ENCODE results near the gene EPS15. TPM values are rescaled to one million over a fixed set of nuclear protein-coding genes. Genes with fewer than 3 reads are reported as not detected.
A peak's percentile ranks its signal among the peaks of the same experiment; 100 is the strongest.
"Not testable (repeated sequence)": the region's sequence is repeated elsewhere in the genome, so short reads cannot be mapped to it uniquely, and the experiment has no call there.

Gene EPS15
- total RNA-seq, 1 donor from 2014 or later, result 69.1 TPM

DNA sequence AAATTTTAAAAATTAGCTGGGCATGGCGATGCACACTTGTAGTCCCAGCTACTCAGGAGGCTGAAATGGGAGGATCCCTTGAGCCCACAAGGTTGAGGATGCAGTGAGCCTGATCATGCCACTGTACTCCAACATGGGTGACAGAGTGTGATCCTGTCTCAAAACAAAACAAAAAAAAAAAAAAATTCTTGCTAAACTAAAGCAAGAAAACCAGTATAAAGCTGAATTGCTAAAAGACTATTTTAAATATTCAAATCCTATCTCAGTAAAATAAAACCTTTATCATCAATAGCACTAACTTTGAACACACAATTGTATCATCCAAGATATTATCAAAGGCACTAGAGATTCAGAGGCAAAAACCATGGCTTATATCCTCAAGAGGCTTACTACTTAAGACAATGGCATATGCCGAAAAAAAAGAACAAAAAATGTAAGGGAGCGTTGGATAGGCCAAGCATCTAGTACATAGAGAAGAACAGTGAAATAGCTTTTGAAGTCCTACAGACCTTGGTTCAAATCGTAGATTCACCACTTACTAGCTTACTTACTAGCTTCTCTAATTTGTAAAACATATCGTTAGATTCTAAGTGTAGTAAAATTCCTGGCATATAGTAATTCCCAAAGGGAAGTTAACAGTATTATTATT is 3.6 kb downstream of the EPS15 start:
- DNase-seq (ENCODE audit: low read depth in 2 of 2), result no peak

DNA sequence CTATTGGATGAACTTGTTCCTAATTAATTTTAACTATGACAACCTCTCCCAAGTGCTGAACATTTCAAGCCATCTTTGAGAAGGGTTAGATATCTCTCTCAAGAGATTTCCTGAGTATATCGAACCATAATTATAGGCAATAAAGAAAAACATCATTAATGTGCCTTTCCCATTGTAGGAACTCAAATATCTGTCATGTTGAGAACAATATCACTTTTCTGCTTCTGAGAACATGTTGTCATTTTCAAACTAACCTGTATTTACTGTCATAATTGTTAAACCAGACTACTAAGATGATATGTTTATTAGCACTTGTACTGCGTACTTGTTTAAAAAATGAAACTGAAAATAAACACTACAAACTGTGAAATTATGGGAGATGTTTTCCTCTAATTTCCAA is 4.3 kb downstream of the EPS15 start:
- DNase-seq (ENCODE audit: low read depth in 2 of 2), result no peak

DNA sequence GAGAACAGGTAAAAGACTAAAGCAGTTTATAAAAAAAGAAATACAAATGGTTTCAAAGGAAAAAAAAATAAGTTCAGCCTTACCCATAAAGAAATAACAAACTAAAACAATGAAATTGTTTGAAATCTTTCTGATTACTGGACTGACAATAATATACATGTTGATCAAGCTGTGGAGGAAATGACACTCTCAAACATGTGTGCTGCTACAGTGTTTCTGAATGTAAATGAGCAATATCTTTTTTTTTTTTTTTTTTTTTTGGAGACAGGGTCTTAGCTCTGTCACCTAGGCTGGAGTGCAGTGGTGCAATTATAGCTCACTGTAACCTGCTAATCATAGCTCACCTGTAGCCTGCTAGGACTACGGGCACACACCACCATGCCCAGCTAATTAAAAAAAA is 6.5 kb downstream of the EPS15 start:
- DNase-seq (ENCODE audit: low read depth in 2 of 2), result peak in 1 of 2 donors; percentile 45

DNA sequence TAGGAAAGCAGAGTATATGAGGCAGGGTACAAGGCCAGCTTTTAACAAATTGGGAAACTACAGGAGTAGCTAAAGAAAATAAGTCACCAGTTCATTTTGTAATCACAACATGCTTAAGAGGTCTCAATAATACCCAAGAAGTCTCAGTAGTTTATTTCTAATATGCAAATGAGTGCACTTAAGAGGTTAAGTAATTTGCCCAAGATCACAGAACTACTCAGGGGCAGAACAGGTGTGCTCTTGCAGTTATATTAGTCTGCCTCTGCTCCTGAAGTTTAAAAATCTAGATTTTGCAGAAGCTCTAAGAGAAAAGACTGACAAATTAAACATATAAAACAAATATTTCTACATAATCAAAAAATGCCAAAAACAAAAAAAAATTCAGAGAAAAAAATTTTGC is 6.9 kb downstream of the EPS15 start:
- no peak for DNase-seq (ENCODE audit: low read depth in 2 of 2)

DNA sequence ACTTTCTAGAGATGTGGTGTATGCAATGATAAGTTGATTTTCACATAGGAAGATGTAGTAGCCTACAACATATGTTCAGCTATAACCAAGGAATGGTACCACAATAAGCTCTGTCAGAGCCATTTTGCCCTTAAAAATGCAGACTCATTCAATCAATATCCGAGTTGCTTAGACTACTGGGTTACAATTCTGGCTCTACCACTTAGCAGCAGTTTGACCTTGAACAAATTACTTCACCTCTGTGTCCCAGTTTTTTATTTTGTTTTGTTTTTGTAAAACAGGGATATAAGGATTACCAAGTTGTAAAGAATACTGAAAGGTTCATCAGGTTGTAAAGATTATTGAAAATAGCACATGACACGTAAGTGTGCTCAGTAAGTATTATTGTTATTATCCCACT is 9.3 kb downstream of the EPS15 start:
- DNase-seq (ENCODE audit: low read depth in 2 of 2), result no peak

DNA sequence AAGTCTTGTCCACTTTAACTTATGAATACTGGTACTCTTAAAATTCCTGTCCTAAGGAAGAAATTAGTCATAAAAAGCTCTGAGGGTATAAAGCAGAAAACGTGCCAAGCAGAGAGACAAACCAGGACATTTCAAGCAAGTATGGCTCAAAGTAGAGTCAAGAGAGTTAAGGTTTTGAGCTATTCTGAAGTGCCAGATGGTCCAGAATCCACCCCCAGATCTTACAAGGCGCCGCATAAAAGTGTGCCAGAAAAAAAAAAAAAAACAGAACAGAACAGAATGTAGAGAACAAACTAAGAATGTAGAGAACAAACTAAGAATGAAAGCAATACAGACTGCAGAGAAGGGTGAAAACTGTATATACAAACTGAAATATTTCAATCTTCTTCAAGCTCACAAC is 12.5 kb downstream of the EPS15 start:
- no peak for DNase-seq (ENCODE audit: low read depth in 2 of 2)

DNA sequence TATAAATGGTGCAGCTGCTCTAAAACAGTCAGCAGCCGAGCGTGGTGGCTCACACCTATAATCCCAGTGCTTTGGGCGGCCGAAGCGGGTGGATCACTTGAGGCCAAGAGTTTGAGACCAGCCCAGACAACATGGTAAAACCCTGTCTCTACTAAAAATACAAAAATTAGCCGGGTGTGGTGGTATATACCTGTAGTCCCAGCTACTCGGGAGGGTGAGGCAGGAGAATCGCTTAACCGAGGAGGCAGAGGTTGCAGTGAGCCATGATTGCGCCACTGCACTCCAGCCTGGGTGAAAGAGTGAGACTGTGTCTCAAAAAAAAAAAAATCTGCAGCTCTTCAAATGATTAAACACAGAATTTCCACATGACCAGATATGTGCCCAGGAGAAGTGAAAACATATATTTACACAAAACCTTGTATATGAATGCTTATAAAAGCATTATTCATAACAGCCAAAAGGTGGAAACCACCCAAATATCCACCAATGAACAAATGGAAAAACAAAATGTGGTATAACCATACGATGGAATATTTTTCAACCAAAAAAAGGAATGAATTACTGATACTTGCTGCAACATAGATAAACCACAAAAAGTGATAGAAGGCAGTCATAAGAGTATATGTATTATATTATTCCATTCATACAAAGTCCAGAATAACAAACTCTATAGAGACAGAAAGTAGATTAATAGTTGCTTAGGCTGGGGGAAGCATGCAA is 14.1 kb downstream of the EPS15 start:
- no peak for DNase-seq (ENCODE audit: low read depth in 2 of 2)

DNA sequence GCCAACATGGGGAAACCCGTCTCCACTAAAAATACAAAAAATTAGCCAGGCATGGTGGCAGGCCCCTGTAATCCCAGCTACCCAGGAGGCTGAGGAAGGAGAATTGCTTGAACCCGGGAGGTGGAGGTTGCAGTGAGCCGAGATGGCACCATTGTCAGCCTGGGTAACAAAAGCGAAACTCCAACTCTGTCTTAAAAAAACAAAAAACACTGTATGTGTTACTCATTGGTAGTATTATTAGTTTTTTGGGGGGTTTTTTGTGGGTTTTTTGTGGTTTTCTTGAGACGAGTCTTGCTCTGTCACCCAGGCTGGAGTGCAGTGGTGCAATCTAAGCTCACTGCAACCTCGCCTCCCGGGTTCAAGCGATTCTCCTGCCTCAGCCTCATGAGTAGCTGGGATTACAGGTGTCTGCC is 17.8 kb downstream of the EPS15 start:
- not testable (repeated sequence) for DNase-seq (ENCODE audit: low read depth in 2 of 2)

DNA sequence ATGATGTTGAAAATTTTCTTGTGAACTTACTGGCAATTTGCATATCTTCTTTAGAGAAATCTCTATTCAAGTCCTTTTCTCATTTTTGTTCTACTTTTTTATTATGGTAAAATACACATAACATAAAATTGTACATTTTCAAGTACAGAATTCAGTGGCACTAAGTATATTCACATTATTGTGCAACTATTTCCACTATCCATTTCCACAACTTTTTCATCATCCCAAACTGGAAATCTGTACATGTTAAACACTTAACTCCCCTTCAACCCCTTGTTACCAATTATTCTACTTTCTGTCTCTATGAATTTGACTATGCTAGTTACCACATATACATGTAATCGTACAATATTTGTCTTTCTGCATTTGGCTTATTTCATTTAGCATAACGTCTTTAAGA is 19.4 kb downstream of the EPS15 start:
- DNase-seq (ENCODE audit: low read depth in 2 of 2), result no peak

DNA sequence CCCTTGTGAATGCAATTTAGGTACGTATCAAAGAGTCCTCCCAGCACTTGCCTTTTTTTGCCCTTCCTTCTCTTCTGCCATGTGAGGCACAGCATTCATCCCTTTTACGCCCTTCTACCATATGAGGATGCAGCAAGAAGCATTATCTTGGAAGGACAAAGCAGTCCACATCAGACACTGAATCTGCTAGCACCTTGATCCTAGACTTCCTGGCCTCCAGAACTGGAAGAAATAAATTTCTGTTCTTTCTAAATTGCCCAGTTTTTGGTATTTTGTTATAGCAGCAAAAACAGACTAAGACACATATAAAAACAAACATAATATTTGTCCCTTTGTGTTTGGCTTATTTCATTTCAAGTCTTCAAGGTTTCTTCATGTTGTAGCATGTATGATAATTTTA is 20.1 kb downstream of the EPS15 start:
- no peak for DNase-seq (ENCODE audit: low read depth in 2 of 2)

DNA sequence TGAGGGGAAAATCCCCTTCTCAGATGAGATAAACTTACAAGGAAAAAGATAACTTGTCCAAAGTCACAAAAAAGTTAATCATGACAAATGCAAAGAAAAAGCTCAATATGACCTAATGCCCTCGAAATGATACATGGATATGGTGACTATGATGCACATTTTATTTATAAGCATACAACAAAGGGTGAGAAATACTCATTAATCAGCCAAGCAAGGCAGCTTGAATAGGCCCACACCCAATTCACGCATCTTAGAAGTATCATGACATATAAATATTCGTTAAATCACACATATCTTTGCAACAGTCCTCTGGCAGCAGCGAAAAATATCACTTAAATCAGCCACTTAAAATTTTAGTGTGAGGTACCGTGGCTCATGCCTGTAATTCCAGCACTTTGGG is 21.7 kb downstream of the EPS15 start:
- no peak for DNase-seq (ENCODE audit: low read depth in 2 of 2)

DNA sequence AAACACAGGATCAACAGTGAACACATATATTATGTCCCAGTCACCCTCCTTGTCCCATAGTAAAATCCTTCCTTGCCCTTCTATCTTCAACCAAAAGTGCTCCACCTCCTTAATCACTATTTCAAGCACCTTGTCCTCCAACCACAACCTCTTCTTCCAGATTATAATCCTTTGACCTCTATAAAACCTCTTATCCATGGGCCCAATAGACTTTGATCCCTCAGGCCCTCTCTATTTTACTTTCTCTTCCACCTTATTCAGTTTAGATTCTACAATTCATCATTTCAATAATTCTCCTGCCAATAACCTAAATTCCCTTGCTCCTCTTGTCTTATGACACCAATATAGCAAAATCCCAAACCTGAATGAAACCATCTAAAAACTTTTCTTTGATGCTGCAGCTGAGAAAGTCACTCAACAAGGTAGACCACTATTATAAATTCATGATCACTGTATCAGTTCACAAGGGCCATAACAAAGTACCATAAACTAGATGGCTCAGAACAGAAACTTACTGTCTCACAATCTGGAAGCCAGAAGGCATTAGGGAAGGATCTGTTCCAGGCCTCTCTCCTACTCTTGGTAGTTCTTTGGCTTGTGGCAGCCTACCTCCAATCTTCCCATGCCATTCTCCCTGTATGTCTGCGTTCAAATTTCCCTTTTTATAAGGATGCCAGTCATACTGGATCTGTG is 24.8 kb downstream of the EPS15 start:
- DNase-seq (ENCODE audit: low read depth in 2 of 2), result no peak

DNA sequence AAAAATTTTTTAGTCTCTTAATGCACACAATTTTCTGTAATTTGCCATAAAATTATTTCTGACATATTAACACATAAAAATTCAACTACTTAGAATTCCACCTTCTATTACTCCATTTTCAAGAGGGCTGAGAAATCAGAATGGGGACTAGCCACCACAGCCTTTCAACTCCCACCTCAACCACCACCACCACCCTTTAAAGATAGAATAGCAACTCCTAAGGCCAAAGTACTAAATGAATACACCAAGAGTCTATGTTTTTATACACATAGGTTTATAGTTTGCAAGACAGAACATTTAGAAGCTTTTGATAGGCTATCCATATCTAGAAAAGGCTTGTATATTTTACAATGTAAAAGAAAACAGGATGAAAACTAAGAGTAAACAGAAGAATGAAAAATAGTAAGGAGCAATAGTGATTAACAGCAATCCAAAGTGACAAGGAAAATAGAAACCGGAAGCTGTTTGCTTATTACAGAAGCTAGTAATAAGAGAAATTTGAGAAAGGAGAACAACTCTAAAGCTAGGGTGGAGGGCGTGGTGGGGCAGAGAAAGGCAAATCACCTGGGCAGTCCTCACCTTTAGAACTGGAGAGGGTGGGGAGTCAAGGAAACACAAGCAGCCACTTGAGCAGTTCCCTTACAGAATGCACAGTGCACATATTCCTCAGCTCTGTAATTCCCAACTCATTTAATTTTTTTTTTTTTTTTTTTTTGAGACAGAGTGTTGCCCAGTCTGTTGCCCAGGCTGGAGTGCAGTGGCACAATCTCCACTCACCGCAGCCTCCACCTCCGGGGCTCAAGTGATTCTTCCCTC is 27.7 kb downstream of the EPS15 start:
- no peak for DNase-seq (ENCODE audit: low read depth in 2 of 2)

DNA sequence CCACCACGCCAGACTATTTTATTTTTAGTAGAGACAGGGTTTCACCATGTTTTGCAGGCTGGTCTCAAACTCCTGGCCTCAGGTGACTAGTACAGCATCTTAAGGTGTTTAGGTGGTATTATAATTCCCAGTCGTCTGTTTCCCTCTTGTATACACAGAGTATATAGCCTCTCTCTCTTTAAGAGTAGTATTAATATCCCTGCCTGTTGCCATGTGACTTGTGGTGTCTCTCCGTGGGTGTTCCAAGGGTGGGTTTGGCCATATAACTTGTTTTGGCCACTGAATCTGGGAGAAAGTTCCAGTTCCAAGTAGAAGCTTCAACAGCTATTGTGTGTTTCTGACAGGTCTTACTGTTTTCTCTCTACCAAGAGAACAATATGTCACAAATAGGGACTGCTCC is 29.6 kb downstream of the EPS15 start:
- no peak for DNase-seq (ENCODE audit: low read depth in 2 of 2)

DNA sequence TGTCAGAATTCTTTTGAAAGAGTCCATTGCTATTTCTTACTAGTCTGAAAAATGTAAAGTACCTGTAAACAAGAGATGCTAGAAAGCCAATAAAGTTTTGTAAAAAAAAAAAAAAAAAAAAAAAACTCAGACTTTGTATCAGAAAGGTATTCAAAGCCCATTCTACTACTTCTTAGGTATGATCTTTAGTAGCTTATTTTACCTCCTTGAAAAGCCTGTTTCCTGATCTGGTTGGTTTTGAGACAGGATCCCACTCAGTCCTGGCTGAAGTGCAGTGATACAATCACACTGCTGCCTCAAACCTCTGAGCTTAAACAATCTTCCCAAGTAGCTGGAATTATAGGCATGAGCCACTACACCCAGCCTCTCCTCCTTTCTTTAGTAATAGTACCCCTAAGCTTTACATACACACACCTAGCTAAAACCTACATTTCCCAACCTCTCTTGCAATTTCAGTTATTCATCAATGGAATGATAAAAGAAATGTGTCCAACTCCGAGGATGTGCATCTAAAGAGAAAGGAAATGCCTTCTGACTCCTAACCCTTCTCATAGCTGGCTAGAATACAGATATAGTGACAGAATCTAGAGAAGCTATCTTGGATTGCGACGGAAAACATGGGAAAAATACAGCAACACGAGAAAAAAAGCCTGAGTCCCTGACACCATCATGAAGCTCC is 30.6 kb downstream of the EPS15 start:
- DNase-seq (ENCODE audit: low read depth in 2 of 2), result peak in 1 of 2 donors; percentile 20

DNA sequence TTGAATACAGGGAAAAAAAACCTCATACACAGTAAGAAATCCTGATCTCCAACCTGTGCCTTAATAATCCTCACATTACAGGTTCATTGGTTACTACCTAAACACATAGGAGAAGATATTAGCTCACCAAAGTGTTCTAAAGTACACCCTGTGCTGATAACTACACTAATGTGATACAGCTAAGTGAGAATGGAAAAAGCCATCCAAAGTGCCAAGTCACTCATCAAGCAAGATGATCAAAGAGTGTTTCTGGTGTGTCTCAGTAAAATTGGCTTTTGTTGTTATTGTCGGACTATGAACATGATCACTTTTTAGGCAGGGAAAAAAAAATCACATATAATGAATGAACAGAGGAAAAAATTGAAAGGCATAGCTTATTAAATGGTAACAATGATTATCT is 31.4 kb downstream of the EPS15 start:
- DNase-seq (ENCODE audit: low read depth in 2 of 2), result peak in 1 of 2 donors; percentile 16

DNA sequence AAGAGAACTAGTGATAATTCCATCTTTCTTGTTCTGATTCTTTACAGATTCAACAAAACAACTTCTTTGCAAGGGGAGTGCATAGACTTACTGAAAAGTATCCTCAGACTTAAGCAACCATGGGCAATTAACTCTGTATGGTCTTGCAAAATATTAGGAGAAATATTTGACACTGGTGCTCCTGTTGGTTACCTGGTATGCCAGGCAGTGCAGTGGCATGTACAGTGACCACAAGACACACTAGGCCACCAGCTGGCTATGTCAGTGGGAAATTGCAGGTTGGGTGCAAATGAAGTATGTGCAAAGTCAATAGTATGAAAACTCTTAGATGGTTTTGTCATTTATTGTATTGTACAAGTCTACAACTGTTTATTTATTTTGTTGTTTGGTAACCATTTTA is 34.5 kb downstream of the EPS15 start:
- no peak for DNase-seq (ENCODE audit: low read depth in 2 of 2)

DNA sequence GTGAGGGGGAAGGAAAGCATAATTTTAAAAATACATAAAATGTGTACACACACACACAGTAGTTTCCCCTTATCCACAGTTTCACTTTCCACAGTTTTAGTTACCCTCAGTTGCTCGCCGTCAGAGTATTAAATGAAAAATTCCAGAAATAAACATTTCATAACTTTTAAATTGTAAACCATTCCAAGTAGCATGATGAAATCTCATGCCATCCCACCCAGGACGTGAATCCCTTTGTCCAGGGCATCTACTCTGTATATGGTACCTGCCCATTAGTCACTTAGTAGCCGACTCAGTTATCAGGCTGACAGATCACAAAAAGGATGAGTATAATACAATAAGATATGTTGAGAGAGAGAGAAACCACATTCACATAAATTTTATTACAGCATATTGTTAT is 36.2 kb downstream of the EPS15 start:
- DNase-seq (ENCODE audit: low read depth in 2 of 2), result no peak

DNA sequence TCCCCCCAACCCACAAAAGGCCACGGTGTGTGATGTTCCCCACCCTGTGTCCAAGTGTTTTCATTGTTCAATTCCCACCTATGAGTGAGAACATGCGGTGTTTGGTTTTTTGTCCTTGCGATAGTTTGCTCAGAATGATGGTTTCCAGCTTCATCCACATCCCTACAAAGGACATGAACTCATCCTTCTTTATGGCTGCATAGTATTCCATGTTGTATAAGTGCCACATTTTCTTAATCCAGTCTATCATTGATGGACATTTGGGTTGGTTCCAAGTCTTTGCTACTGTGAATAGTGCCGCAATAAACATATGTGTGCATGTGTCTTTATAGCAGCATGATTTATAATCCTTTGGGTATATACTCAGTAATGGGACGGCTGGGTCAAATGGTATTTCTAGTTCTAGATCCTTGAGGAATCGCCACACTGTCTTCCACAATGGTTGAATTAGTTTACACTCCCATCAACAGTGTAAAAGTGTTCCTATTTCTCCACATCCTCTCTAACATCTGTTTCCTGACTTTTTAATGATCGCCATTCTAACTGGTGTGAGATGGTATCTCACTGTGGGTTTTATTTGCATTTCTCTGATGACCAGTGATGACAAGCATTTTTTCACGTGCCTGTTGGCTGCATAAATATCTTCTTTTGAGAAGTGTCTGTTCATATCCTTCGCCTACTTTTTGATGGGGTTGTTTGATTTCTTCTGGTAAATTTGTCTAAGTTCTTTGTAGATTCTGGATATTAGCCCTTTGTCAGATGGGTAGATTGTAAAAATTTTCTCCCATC is 44.0 kb downstream of the EPS15 start:
- peak; percentile 30 to 57 for DNase-seq (ENCODE audit: low read depth in 2 of 2)

DNA sequence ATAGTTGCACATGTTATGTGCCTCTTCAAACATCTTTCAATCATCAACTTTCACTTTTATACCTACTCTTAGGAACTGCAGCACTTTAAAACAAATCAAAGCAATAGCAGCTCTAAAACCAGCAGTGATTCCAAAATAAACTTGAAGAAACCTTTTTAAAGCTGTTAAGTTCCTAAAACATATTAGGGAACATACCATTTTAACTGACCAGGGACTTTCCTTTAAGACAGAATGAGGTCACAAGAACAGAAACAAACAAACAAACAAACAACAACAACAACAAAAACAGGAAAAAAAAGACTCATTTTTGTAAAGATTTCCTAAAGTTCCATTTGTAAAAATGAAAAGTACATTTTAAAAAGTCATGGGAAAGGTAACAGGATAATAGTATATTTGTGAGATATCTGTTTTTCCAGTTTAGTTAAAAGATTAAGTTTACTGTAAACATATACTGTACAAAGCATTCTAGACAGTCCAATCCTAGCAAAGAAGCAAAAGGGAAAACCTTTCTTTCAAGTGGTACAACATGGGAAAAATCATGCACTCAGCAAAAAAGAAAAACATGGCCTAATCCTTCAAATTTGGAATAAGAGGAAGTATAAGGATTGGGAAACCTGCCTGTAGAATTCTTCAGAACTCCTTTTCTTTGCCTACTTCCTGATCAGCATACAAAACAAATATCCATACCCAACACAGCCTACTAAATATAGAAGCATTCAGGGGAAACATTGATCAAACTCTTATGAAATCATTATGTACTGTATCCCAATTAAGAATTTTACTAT is 45.5 kb downstream of the EPS15 start:
- DNase-seq (ENCODE audit: low read depth in 2 of 2), result no peak

All from dermis microvascular lymphatic vessel endothelial cell (primary cell).